ENCODE data around the gene ITGB6.

ITGB6 gene

DNA sequence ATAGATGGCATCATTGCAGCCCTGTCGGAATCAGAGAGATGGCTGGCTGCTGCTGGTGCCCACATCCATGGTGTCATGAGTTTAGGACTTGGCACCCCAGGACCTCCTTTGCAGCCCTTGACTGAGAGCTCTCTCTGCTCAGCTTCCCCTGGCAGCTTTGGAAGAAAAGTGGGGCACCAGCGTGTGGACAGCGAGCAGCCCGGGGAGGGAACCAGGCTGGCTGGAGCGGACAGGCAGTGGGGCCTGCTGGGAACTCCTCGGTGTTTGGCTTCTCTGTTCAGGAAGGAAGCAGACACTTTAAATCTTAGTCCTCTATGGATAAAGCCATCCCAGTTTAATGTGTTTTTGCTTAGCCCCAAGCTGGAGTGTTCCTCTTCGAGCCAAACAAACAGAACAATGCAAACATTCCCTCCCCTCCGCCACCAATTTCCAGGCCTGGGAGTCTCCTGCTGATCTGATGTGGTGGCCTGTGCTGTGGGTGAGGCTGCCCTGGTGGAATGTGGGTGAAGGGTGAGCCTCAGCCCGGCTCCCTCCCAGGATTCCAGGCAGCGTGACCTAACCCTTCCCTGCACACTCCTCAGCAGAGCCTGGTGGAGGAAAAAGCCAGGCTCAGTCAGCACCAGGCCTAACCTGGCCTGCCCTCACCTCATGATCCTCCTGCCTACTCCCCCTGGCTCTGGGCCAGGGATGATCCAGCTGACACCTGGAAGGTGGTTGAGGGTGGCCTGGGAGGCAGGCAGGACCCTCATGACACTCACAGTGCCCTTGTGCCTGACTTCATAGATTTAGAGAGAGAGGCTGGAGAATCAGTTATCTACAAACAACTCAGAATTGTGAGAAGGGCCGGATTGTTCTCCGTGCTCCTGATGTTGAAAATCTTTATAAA, 21.6 kb upstream of the ITGB6 start:
- TF ChIP-seq, protein P1, sequence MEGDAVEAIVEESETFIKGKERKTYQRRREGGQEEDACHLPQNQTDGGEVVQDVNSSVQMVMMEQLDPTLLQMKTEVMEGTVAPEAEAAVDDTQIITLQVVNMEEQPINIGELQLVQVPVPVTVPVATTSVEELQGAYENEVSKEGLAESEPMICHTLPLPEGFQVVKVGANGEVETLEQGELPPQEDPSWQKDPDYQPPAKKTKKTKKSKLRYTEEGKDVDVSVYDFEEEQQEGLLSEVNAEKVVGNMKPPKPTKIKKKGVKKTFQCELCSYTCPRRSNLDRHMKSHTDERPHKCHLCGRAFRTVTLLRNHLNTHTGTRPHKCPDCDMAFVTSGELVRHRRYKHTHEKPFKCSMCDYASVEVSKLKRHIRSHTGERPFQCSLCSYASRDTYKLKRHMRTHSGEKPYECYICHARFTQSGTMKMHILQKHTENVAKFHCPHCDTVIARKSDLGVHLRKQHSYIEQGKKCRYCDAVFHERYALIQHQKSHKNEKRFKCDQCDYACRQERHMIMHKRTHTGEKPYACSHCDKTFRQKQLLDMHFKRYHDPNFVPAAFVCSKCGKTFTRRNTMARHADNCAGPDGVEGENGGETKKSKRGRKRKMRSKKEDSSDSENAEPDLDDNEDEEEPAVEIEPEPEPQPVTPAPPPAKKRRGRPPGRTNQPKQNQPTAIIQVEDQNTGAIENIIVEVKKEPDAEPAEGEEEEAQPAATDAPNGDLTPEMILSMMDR (IDR thresholded peaks at IDR 0.05; ENCODE audit: insufficient read depth, missing control alignments) = no peak
- DNase-seq (ENCODE audit: insufficient read length, low spot score) (no peak), FAIRE-seq (no peak)

DNA sequence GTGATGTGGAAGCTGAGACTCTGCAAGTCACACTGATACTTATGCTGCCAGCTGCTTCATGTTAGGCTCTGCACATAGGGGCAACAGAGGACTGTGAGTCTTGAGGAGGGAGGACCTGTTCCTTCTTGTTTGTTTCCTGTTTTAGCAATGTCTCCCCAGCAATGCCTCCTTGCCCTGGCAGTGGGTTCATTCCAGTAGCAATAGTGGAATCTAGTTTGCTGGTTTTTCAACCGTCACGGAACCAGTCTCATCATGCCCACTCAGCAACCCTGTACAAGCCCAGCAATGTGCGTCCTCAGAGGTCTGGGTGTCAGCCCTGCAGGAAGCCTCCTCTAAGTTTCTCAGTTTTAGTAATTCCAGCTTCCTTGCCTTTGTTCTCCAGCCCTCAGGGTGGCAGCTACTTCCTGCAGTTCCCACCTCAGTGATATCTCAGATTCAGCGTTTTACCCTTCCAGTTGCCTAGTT, 20.5 kb upstream of the ITGB6 start:
- TF ChIP-seq, protein P1 (IDR thresholded peaks at IDR 0.05; ENCODE audit: insufficient read depth, missing control alignments) = no peak
- DNase-seq (ENCODE audit: insufficient read length, low spot score) (no peak), FAIRE-seq (no peak)

DNA sequence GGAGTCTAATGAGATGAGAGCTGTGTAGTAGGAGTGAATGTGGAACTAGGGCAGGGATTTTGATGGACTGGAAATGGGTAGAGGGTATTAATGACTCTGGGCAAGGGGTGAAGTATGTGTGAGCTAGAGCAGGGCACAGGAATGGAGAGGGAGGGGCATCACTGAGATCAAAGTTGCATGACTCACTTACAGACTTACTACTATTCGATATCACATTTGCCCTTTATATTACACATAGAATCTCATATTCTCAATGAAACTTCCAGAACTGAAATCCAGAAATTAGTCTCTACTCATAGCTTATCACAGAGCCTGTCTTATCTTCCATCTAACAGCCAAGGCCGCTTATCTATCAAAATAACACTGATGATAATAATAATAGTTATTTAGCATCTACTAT, 20.0 kb upstream of the ITGB6 start:
- TF ChIP-seq, protein P1 (IDR thresholded peaks at IDR 0.05; ENCODE audit: insufficient read depth, missing control alignments) = no peak
- DNase-seq (ENCODE audit: insufficient read length, low spot score) = no peak
- FAIRE-seq = no peak

DNA sequence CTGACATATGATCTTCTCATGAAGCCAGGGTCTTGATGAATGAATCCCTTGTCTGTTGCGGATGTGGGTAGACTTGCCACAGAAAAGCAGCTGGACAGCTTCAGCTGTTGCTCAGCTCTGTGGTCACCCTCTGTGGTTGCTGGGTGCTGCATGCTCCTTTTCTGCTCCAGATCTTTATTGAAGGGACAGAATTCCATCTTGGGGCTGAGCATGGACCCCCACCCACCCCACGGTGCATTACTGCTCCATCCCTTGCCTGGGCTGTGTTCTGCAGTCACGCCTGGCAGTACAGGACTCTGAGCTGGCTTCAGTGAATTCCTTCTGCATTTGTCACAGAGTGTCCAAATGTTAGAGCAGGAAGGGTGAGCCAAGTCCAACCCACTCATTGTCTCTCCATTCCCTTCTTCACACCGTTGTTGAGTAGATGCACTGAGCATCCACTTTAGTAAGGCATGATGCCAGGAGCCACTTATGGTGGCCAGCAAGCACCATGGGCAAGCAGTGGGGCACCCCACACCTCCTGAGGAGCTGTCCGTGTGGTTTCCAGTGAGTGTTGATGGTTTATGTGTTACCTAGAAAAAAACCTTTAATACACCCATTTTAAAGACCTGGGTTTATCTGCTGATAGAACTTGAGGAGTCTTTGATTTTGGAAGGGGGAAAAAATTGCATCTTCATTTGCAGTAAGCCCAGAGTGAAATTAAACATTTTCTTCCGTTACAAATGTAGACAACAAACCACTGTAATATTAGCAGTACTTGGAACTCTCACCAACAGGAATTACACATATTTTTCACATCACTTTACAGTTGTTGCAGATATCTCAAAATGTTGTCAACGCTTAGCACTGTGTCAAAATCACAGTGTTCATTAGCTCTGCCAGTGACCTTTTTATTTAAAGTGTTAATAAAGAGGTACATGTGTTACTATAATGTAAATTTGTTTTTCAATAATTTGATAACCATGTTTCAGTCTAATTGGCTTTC, 14.7 kb upstream of the ITGB6 start:
- no peak for FAIRE-seq
- TF ChIP-seq, protein P1 (IDR thresholded peaks at IDR 0.05; ENCODE audit: insufficient read depth, missing control alignments) = no peak
- DNase-seq (ENCODE audit: insufficient read length, low spot score) = no peak

DNA sequence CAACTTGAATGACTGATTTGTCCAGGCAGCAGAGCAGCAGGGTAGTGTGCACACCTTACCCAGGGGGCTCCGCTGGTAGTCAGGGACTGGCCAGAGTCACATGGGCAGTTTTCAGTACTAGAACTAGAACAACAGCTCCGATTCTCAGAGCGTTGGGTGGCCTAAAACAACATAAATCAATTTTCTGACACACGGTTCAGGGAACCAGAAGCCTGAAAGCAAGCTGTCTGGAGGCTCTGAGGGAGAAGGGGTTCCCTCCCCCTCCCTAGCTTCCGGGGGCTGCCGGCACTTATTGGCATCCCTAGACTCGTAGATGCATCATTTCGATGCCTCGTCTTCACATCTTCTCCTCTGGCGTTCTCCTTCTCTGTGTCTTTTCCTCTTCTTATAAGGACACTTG, 13.4 kb upstream of the ITGB6 start:
- FAIRE-seq = no peak
- no peak for DNase-seq (ENCODE audit: insufficient read length, low spot score)
- TF ChIP-seq, protein P1 (IDR thresholded peaks at IDR 0.05; ENCODE audit: insufficient read depth, missing control alignments) = no peak

DNA sequence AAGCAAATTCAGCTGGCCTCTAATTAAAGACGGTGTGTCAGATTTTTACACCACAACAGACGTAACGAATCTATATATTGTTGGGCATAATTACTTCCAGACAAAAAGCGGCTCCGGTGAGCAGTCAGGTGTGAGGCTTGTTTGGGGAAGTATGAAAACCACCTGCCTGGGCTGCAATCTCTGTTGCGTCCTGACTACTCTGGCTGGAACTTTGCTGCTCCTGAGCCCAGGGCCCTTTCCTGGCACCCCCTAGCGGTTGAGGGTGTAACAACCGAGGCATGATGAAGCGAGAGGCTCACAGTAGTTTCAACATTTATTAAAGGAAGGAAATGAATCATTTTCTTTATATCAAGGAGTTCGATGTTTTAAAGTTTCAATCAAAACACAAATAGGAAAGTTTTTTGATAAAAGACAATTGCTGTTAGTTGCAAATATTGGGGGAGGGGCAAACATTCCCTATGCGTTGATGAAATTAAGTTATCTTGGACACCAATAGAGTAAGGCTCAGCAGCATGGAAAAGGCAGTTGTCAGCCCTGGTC, 10.6 kb upstream of the ITGB6 start:
- TF ChIP-seq, protein P1 (IDR thresholded peaks at IDR 0.05; ENCODE audit: insufficient read depth, missing control alignments) = peak; percentile 91
- DNase-seq (ENCODE audit: insufficient read length, low spot score) (no peak), FAIRE-seq (no peak)
